VCaP (cell line): Measurements from ENCODE around the gene CADPS.

ENCODE experiments used
- H3K27ac ChIP-seq: fragments of 450-650 bp; 2 replicates; pipeline ENCODE4 v1.5.1; 2017
- CTCF ChIP-seq: fragments of 450-650 bp; conservative IDR thresholded peaks from 2 replicates; pipeline ENCODE4 v1.5.1; 2017; ENCODE audit warnings: mild to moderate bottlenecking, moderate library complexity

The CADPS gene

DNA sequence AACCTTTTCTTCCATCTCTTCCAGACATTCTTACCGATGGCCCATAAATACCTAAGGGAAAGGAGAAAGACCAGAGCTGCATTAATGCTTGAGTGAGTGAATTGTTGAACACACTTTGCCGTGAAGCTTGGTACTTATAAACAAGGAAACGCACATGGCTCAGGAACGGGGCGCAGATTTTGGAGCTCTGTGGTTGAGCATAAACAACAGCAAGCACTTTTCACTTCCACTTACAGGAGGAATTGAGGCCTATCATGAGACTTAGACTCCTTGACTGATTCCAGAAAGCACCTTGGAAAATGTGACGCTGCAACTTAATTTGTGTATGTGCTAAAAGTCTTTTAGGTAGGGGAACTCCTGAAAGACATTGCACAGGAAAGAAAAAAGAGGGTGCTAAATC is 304.3 kb downstream of the CADPS start:
- no peak for TF ChIP-seq CTCF

GRCh38 chr3:62569609-62570008 is 305.6 kb downstream of the CADPS start:
- no peak for TF ChIP-seq CTCF
- H3K27ac ChIP-seq: no peak overlapping the region

More for the DNA sequence above, 304.3 kb downstream of the CADPS start:
- H3K27ac ChIP-seq: no peak overlapping the region

- TF ChIP-seq CTCF: no peak
- H3K27ac ChIP-seq: no peak overlapping the region
Measured at GRCh38 chr3:62567097-62568021, 307.9 kb downstream of the CADPS start.

- TF ChIP-seq CTCF: no peak
- H3K27ac ChIP-seq: no peak overlapping the region
Measured at GRCh38 chr3:62566022-62566557, 309.1 kb downstream of the CADPS start.

GRCh38 chr3:62562596-62562995 is 312.6 kb downstream of the CADPS start:
- TF ChIP-seq CTCF: no peak
- H3K27ac ChIP-seq: no peak overlapping the region

DNA sequence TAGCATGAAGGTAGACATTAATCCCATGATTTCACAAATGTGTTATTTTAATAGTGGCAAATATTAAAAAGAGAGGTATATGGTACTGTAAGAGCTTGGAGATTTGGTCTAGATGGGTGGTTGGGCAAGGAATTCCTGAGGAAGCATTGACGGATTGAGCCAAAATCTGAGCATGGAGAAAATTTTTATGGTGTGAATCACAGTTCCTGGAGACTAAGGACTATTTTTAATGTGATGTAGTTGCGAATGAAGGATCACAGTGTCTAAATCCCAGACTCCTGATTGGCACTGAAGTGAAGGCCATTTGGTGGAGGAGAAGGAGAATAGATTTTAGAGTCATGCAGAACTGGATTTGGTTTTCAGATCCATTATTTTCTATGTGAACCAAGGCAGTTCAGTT is 313.2 kb downstream of the CADPS start:
- no peak for TF ChIP-seq CTCF
- H3K27ac ChIP-seq: no peak overlapping the region

DNA sequence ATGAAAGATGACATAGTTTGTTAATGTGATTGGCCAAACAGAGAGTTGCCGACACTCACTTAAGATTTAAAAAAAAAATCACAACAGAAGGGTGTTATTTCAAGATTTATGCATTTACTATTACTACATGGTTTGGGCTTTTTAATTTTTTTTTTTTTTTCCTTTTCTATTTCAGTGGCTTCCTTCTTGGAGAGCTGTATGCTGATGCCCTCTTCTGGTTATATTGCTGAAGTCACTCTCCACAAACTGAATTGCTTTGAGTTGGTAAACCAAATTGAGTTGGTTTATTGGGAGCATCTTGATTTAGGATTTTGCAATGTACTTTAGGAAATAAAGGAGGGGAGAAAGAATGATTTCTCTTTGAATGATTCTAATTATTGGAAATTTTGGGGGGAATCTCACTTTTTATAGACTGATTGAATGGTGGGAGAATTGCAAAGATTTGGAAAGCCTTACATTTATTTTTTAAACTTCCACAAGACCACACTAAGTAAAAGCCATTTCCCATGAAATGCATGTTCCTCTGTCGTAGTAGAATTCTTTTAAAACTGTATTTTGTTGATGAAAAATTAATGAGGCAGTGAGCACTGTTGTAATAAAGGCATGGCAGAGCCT is 315.3 kb downstream of the CADPS start:
- no peak overlapping the region for H3K27ac ChIP-seq
- TF ChIP-seq CTCF: peak; percentile 93
